Measurements from ENCODE around the gene MYL12B.
"Not testable (repeated sequence)": the region's sequence is repeated elsewhere in the genome, so short reads cannot be mapped to it uniquely, and the experiment has no call there.

The MYL12B gene

DNA sequence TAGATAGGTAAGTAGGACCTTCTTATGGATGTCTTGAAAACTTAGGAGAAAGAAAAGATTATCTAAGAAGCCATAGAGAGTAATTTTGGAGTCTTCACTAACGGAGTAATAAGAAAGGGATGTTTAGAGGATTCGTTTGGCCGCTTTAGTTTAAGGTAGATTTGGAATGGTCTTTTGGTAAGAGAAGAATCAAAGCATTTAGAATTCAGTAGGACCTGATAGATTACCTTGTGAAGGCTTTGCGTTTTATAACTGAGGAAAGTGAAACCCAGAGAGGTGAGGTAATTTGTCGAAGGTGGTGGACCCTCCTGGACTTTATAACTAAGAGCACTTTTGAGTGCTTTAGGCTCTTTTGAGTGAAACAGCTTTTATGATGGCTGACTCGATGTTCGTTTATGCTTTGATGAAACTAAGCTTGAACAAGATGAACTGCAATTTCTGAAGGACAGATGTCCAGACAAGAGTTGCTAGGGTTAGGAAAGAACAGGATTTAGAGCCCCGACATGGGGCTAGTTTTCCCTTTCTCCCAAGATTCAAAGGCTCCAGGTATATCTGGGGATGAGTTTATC lies 1.3 kb downstream of the MYL12B start:
- no peak for DNase-seq

GRCh38 chr18:3264362-3264761 lies 2.4 kb downstream of the MYL12B start:
- peak; percentile 26 for DNase-seq

DNA sequence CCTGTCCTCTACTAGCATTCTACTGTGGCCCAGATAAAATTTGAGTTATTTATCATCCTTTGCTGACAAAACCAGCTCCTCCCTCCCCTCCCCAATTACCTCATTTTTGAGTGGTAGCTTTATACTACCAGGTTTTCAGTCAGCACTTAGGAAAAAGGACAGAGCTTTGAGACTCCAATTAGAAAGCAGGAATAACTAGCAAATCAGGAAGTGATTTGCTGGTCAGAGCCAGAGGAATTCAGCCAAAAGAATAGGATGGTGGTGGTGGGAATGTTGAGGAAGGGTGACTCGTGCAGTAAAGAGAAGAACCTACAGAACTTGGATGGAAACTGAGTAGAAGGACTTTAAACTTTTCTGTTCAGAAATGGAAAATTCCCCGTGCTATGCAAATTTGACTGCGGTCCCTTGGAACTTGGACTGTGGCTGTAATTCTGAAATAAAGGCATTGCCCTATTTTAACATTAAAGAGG lies 3.7 kb downstream of the MYL12B start:
- DNase-seq = peak; percentile 11

- DNase-seq = no peak
Measured at GRCh38 chr18:3266062-3266608, 4.2 kb downstream of the MYL12B start.

GRCh38 chr18:3268306-3268705 lies 6.4 kb downstream of the MYL12B start:
- DNase-seq = no peak

- DNase-seq = no peak
Measured at GRCh38 chr18:3269241-3269913, 7.4 kb downstream of the MYL12B start.

- DNase-seq = no peak
Measured at GRCh38 chr18:3269914-3270299, 8.0 kb downstream of the MYL12B start.

GRCh38 chr18:3273042-3273441 lies 11.1 kb downstream of the MYL12B start:
- no peak for DNase-seq

- not testable (repeated sequence) for DNase-seq
Measured at GRCh38 chr18:3277643-3278213, 15.8 kb downstream of the MYL12B start.

DNA sequence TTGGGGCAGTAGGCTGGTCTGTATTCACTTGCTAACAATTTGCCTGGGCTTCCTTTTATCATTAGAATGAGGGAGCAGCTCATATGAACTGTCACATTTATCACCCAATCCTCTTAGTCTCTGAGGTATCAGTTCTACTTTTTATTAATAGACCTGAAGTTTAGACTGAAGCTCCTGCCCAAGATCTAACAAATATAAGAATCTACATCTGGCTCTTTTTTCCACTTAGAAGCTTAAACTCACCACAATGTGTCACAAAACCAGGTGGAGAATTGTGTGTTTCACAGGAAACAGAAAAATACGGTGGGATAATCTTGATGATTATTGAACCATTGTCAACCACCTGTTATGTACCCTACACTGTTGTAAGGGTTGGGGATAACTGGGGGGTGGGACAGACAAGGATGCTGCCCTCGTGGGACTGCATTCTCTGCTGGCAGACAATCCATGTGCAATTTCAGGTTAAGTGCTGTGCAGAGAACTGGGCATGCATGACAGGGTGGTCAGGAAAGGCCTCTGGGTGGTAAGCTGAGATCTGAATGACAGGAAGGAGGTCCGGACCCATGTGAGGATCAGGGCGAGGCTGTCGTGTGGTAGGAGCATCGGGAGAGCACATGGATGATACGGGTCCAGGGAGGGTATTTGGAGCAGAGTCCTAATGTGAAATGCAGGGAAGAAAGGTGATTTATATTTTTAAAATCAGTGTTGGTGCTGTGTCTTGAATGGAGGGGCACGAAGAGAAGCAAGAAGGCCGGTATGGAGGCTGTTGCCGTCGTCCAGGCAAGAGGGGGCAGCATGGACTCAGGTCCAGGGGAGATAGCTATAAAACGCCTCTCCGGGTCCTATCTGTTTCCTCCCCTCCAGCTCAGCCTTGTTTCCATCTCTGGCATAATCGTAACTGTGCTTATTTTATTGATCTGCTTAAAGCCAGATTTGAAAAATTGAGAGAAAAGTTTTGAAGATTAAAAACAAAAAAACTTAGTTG lies 17.6 kb downstream of the MYL12B start:
- no peak for DNase-seq

DNA sequence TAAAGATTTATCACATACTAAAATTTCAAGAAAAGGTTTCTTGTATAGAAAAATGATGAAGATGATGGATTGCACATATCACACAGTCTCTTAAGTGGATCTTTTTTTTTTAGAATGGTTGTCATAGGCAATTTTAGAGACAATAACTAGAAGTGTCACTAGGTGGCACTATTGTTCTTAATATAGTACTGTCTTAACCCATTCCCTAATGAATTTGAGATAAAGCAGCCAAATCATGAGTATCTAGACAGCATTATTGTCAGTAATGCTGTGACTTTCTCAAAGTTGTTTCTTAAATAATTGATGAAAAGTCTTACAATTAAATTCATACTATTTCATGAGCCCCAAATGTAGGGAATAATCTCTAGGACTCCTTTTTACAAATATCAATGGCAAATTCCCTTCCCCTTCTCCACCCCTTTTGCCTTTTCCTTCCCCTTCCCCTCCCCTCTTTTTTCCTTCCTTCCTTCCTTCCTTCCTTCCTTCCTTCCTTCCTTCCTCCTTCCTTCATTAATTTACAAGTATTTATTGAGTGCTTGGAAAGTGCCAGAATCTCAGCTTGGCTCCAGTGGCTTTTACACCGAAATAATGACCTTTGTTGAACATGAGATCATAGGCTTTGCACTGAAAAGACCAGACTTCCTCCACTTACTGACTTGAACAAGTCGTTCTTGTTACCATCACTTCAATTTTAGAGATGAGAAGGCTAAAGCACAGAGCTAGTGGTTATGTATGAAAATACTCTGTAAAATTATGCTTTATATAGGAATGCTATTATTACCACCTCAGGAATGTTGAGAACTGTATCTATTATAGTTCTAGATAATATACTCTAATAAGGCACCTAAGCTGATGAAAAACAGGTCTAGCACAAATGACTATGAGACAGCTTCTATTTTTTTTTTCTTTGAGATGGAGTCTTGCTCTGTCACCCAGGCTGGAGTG lies 19.8 kb downstream of the MYL12B start:
- peak; percentile 91 for DNase-seq

DNA sequence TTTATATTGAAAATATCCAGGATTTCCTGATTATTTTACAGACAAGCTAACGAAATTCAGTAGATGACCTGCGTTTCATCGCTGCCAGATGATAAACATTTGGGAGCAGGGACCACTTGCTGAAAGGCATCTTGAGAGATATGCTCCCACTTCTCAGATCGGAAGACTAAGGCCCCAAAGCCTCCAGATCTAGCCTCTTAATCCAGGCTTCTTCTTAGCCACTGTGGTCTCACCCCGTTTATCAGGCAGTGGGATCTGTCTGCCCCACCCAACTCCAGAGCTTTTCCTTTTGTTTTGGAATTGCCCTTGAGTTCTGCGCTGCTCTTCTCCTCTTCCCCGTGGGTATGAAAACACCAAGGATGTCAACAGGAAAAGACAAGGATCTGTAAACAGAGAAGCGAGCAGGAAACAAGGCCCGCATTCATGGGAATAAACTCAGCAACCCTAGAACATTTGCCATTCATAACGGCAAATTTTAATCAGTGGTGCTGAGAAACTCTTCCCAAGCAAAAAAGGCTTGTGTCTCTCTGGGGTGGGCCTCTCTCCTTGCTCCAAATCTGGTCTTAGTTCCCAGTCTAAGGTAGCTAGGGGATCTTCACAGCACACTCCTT lies 21.4 kb downstream of the MYL12B start:
- no peak for DNase-seq

GRCh38 chr18:3283908-3284307 lies 22.0 kb downstream of the MYL12B start:
- DNase-seq = no peak

DNA sequence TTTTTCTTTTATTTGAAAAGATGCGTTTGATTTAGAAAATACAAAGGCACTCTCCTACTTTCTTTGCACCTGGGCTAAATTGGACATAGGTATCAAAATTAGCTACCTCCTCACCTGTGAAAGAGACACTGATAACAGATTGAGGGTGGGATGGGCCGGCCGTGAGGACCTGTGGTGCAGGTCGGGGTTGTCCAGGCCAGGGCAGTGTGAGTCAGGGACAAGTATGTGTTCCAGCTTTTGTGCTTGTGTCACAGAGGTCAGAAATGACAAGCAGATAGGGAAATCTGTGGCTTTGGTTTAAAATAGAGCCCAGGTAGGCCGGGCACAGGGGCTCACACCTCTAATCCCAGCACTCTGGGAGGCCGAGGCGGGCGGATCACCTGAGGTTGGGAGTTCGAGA lies 22.6 kb downstream of the MYL12B start:
- no peak for DNase-seq

DNA sequence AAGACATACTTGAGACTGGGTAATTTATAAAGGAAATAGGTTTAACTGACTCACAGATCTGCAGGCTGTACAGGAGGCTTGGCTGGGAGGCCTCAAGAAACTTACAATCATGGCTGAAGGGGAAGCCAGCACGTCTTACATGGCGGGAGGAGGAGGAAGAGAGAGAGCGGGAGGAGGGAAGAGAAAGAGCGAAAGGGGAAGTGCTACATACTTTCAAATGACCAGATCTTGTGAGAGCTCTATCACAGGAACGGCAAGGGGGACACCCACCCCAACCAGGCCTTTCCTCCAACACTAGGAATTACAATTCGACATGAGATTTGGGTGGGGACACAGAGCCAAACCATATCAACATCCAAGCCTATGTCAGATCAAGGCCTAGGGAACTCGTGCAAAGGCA lies 24.2 kb downstream of the MYL12B start:
- DNase-seq = no peak

- no peak for DNase-seq
Measured at GRCh38 chr18:3293196-3293951, 31.4 kb downstream of the MYL12B start.

DNA sequence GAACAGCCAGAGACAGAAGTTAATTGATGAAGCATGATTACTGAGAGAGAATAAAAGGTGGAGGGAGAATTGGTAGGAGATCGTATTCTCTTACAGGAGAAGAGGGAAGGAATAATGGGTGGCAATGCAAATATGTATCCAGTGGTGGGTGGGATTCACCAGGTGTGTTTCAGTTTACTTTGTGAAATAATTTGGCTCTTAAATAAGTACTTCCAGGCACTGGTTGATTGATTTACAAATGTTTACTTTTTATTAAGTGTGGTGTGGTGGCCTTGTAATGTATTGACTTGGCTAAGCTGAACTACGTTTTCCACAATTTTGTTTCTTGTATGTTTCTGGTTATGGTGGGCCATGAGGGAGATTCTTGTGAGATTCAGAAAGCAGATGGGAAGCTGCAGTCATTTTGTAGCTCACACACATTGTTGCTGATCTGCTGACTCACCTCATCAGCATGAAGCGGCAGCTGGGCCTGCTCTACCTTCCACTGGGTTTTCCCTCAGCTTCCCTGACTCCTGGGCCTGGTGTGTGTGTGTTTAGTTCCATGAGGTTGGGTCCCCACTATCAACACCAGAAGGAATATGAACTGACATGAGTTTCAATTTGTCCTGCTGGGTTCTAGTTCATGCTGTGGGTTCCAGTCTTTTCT lies 32.6 kb downstream of the MYL12B start:
- no peak for DNase-seq

GRCh38 chr18:3297025-3297984 lies 35.4 kb downstream of the MYL12B start:
- DNase-seq = peak; percentile 97

- no peak for DNase-seq
Measured at GRCh38 chr18:3304832-3305231, 42.9 kb downstream of the MYL12B start.

Data from hematopoietic multipotent progenitor cell treated with erythropoietin and hydrocortisone succinate and interleukin-3 and kit ligand, for 8 days (in vitro differentiated cells).